DND-41 (cell line): ENCODE measurements around the gene MAP3K9.

Experiments used
- ATAC-seq: fragments of 200-7000 bp; cut with Tn5 transposase; 3 replicates; pipeline ENCODE4 v1.9.1; 2021; ENCODE audit warnings: low read depth; ENCODE audit not compliant: insufficient read depth
- DNase-seq: peaks from one replicate; pipeline ENCODE4 v3.0.0-alpha.2; 2020
- H2AFZ ChIP-seq: 2 replicates; pipeline ENCODE4 v1.6.0; 2012; ENCODE audit warnings: low read depth, low read length
- H3K27ac ChIP-seq: 2 replicates; pipeline ENCODE4 v1.5.1; 2012; ENCODE audit warnings: low read length, inconsistent platforms
- H3K27me3 ChIP-seq: fragments of 200-600 bp; sonication (generic); 2 replicates; pipeline ENCODE4 v1.6.0; 2012; ENCODE audit warnings: low read length, mild to moderate bottlenecking, inconsistent platforms; ENCODE audit not compliant: insufficient read depth, poor library complexity
- H3K36me3 ChIP-seq: 2 replicates; pipeline ENCODE4 v1.5.1; 2012; ENCODE audit warnings: low read length, inconsistent platforms; ENCODE audit not compliant: insufficient read depth
- H3K4me1 ChIP-seq: 2 replicates; pipeline ENCODE4 v1.5.1; 2012; ENCODE audit warnings: mild to moderate bottlenecking, low read length; ENCODE audit not compliant: insufficient read depth
- H3K4me2 ChIP-seq: 2 replicates; pipeline ENCODE4 v1.6.0; 2012; ENCODE audit warnings: mild to moderate bottlenecking, moderate library complexity, low read length, inconsistent platforms; ENCODE audit not compliant: insufficient read depth
- H3K4me3 ChIP-seq, 2 experiments: fragments of 200-600 bp in 1 of 2; shearing (Covaris generic) in 1 of 2; 2 replicates each; pipeline ENCODE4 v1.5.1; 2012 to 2016; ENCODE audit warnings: inconsistent platforms in 2 of 2, low read length in 2 of 2, mild to moderate bottlenecking in 2 of 2, low read depth in 1 of 2, moderate library complexity in 1 of 2
- H3K79me2 ChIP-seq: 2 replicates; pipeline ENCODE4 v1.6.0; 2012; ENCODE audit warnings: low read length, inconsistent platforms; ENCODE audit not compliant: insufficient read depth
- H3K9ac ChIP-seq: 2 replicates; pipeline ENCODE4 v1.6.0; 2012; ENCODE audit warnings: low read depth, mild to moderate bottlenecking, inconsistent platforms, low read length, moderate library complexity
- H3K9me3 ChIP-seq: 2 replicates; pipeline ENCODE4 v1.5.1; 2012; ENCODE audit warnings: low read length, moderate library complexity, mild to moderate bottlenecking, inconsistent platforms; ENCODE audit not compliant: insufficient read depth, severe bottlenecking
- H4K20me1 ChIP-seq: 2 replicates; pipeline ENCODE4 v1.6.0; 2012; ENCODE audit warnings: low read length; ENCODE audit not compliant: insufficient read depth
- EZH2 ChIP-seq: IDR thresholded peaks from 3 replicates; pipeline ENCODE4 v1.6.1; 2012; ENCODE audit warnings: borderline replicate concordance, low read depth, mild to moderate bottlenecking, moderate library complexity, low read length, inconsistent platforms; ENCODE audit not compliant: severe bottlenecking
- TF ChIP-seq, protein P1 (sequence below): IDR thresholded peaks from 2 replicates; pipeline ENCODE4 v1.5.1; 2012; ENCODE audit warnings: borderline replicate concordance, low read length, moderate library complexity, mild to moderate bottlenecking; ENCODE audit not compliant: poor library complexity, severe bottlenecking; ENCODE audit errors: extremely low read depth

Gene MAP3K9

DNA sequence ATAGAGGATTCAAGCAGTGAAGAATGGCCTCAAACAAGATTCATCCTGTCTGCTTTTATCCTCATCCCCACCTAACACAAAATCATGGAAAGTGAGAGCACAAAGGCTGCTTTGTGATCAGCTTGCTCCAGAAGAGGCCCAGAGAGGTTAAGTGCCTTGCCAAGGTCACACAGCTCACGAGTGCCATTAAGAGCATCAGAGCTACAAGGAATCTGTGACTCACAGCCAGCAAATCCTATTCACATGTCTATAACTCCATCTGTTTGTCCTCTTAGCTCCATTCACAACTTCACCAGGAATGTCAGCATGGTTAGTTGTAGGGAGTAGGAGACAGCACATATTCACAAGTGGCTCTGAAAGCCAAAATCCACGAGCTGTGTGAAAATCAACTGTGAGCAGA, 87.8 kb downstream of the MAP3K9 start:
- no peak overlapping the region for H3K27ac ChIP-seq
- no peaks in the 10 kb centered on the region for H3K4me1 ChIP-seq
- DNase-seq = no peak
- H3K79me2 ChIP-seq = no peaks in the 10 kb centered on the region
- no peak overlapping the region for H3K9ac ChIP-seq
- no peaks in the 10 kb centered on the region for H3K9me3 ChIP-seq
- H4K20me1 ChIP-seq = no peaks in the 10 kb centered on the region
- H3K27me3 ChIP-seq = no peaks in the 10 kb centered on the region
- no peak for ATAC-seq
- TF ChIP-seq, protein P1, sequence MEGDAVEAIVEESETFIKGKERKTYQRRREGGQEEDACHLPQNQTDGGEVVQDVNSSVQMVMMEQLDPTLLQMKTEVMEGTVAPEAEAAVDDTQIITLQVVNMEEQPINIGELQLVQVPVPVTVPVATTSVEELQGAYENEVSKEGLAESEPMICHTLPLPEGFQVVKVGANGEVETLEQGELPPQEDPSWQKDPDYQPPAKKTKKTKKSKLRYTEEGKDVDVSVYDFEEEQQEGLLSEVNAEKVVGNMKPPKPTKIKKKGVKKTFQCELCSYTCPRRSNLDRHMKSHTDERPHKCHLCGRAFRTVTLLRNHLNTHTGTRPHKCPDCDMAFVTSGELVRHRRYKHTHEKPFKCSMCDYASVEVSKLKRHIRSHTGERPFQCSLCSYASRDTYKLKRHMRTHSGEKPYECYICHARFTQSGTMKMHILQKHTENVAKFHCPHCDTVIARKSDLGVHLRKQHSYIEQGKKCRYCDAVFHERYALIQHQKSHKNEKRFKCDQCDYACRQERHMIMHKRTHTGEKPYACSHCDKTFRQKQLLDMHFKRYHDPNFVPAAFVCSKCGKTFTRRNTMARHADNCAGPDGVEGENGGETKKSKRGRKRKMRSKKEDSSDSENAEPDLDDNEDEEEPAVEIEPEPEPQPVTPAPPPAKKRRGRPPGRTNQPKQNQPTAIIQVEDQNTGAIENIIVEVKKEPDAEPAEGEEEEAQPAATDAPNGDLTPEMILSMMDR = no peak
- no peak for TF ChIP-seq EZH2
- H3K4me3 ChIP-seq = no peak overlapping the region
- H3K4me2 ChIP-seq = no peak overlapping the region
- H2AFZ ChIP-seq = no peak overlapping the region
- H3K36me3 ChIP-seq = no peaks in the 10 kb centered on the region

DNA sequence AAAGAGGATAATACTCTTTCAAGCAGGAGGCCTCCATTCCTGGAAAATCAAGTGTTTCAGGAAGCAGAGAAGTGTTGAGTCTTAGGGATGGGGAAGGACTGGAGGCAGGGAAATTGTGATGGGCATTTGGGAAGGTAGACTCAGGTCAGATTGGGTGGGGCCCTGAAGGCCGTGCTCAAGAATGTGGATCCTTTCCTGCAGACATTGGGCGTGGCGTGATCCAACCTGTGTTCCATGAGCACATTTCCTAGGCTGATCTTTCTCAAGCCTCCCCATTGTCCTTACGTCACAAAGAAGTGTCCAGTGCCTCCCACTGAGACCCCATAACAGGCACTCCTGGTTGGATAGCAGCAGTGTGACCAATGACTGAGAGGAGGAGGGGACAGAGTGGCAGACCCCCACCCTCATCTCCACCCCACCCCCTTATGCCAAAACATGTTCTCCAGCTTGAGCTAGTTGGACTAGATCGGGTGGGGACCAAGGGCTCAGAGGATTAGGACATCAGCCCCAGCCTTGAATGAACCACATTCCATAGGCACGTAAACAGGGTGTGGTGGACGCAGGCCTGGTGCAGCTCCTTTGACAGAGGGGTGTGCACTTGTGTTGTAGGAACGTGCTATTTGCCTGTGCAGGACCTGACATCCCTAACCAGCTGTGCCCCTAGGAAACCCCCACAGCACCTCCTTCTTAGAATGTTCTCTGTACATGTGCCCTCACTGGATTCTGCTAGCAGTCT, 90.8 kb downstream of the MAP3K9 start:
- Histone ChIP-seq H3K79me2 (no peaks in the 10 kb centered on the region), H3K27ac (no peak overlapping the region), H2AFZ (no peak overlapping the region), H3K9me3 (no peaks in the 10 kb centered on the region), H3K4me3 (no peak overlapping the region), H3K36me3 (no peaks in the 10 kb centered on the region), H4K20me1 (no peaks in the 10 kb centered on the region), H3K4me1 (peaks cover 6% of the 10 kb centered on the region; the same call in 1 of the 2 replicates), H3K9ac (no peak overlapping the region), H3K27me3 (peaks cover 4% of the 10 kb centered on the region), H3K4me2 (no peak overlapping the region)
- no peak for DNase-seq
- TF ChIP-seq EZH2 = no peak
- TF ChIP-seq, protein P1 = no peak
- ATAC-seq = no peak

DNA sequence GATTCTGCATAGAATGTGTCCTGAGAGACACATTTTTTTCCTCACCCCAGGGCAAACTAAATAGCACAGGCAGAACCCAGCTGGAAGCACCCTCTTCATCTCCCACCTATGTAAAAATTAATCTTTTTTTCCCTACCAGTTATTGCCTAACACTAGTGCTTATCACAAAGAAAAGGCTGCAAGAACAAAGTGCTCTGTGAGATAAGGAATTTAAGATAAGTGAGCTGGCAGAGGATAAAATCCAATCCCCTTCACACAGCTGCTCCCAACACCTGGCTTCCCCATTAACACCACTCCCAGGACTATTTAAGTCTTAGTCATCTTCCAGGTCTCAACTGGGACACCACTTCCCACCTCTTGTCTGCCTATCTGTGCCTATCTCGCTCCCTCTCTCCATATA, 92.4 kb downstream of the MAP3K9 start:
- H3K79me2 ChIP-seq = no peaks in the 10 kb centered on the region
- no peak for DNase-seq

More for the DNA sequence above, 92.4 kb downstream of the MAP3K9 start:
- Histone ChIP-seq H2AFZ (no peak overlapping the region), H3K9ac (no peak overlapping the region), H3K4me3 (no peak overlapping the region), H3K4me1 (peaks cover 6% of the 10 kb centered on the region; the same call in 1 of the 2 replicates), H3K27ac (no peak overlapping the region), H3K9me3 (no peaks in the 10 kb centered on the region), H3K36me3 (no peaks in the 10 kb centered on the region), H3K27me3 (peaks cover 4% of the 10 kb centered on the region), H4K20me1 (no peaks in the 10 kb centered on the region), H3K4me2 (no peak overlapping the region)
- TF ChIP-seq, protein P1 = no peak
- no peak for TF ChIP-seq EZH2
- no peak for ATAC-seq
